HEK293 (cell line): ENCODE measurements around the gene TMEM135.

Experiments
- CTCF ChIA-PET: fragments of 350-600 bp; formaldehyde crosslinking; extraction: SDS; loops from one replicate; lab custom pipeline; 2021; ENCODE audit warnings: antibody characterized with exemption; lab: Yijun Ruan, JAX
- POLR2A ChIA-PET: fragments of 300-600 bp; formaldehyde crosslinking; extraction: SDS; loops from one replicate; lab custom pipeline; 2020; ENCODE audit warnings: antibody characterized with exemption, inconsistent platforms; lab: Yijun Ruan, JAX
- H3K27ac ChIP-seq: fragments of 200-500 bp; sonication (Bioruptor generic); 2 replicates; pipeline ENCODE4 v1.5.1; 2014; ENCODE audit warnings: low read depth, low read length, control low read depth, inconsistent platforms; ENCODE audit errors: extremely low read depth
- H3K36me3 ChIP-seq, 2 experiments: fragments of 200-500 bp in 1 of 2; sonication (Bioruptor generic) in 1 of 2; 1 replicate in 1 of 2; 2 replicates in 1 of 2; pipeline ENCODE4 v1.5.1; 2014 to 2017; ENCODE audit warnings: inconsistent platforms in 2 of 2, low read length in 2 of 2; ENCODE audit not compliant: control insufficient read depth in 2 of 2, insufficient read depth in 1 of 2
- H3K4me1 ChIP-seq: fragments of 200-500 bp; sonication (Bioruptor generic); 2 replicates; pipeline ENCODE4 v1.5.1; 2014; ENCODE audit warnings: mild to moderate bottlenecking, low read length, inconsistent platforms; ENCODE audit not compliant: control insufficient read depth, insufficient read depth
- H3K4me3 ChIP-seq: 2 replicates; pipeline ENCODE4 v1.5.1; 2011; ENCODE audit warnings: low read depth, mild to moderate bottlenecking, control low read depth, low read length, moderate library complexity
- H3K9me3 ChIP-seq: fragments of 200-500 bp; sonication (Bioruptor generic); 2 replicates; pipeline ENCODE4 v1.5.1; 2014; ENCODE audit warnings: low read depth, low read length, inconsistent platforms; ENCODE audit not compliant: control insufficient read depth, insufficient read depth
- CTCF ChIP-seq: fragments of 450-650 bp; formaldehyde crosslinking; IDR thresholded peaks from 2 replicates; pipeline ENCODE4 v1.5.1; 2016; ENCODE audit warnings: missing biosample characterization, missing genetic modification characterization
- FEZF1 ChIP-seq: fragments of 450-650 bp; formaldehyde crosslinking; IDR thresholded peaks from 2 replicates; pipeline ENCODE4 v1.5.1; 2016; ENCODE audit warnings: missing biosample characterization, missing genetic modification characterization
- GLIS1 ChIP-seq: fragments of 450-650 bp; formaldehyde crosslinking; IDR thresholded peaks from 2 replicates; pipeline ENCODE4 v1.5.1; 2016; ENCODE audit warnings: missing biosample characterization, missing genetic modification characterization
- MZF1 ChIP-seq: fragments of 450-650 bp; formaldehyde crosslinking; IDR thresholded peaks from 2 replicates; pipeline ENCODE4 v1.5.1; 2017; ENCODE audit warnings: missing biosample characterization, missing genetic modification characterization, borderline replicate concordance
- OSR2 ChIP-seq: fragments of 450-650 bp; formaldehyde crosslinking; IDR thresholded peaks from 2 replicates; pipeline ENCODE4 v1.5.1; 2016; ENCODE audit warnings: missing biosample characterization, missing genetic modification characterization
- PBX3 ChIP-seq: sonication (generic); formaldehyde crosslinking; IDR thresholded peaks from 2 replicates; pipeline ENCODE4 v1.8.1; 2022; ENCODE audit warnings: mild to moderate bottlenecking, moderate library complexity, missing genetic modification reagents
- SETDB1 ChIP-seq: IDR thresholded peaks from one replicate; pipeline ENCODE4 v1.6.1; 2017; ENCODE audit warnings: mild to moderate bottlenecking, low read length, moderate library complexity, mixed read lengths; ENCODE audit not compliant: insufficient read length
- SP3 ChIP-seq: fragments of 450-650 bp; formaldehyde crosslinking; IDR thresholded peaks from 2 replicates; pipeline ENCODE4 v1.5.1; 2016; ENCODE audit warnings: missing biosample characterization, missing genetic modification characterization
- WT1 ChIP-seq: fragments of 450-650 bp; formaldehyde crosslinking; IDR thresholded peaks from 2 replicates; pipeline ENCODE4 v1.5.1; 2016; ENCODE audit warnings: missing biosample characterization, missing genetic modification characterization
- ZBTB17 ChIP-seq: fragments of 450-650 bp; formaldehyde crosslinking; IDR thresholded peaks from 2 replicates; pipeline ENCODE4 v1.5.1; 2016; ENCODE audit warnings: missing biosample characterization, missing genetic modification characterization
- ZBTB6 ChIP-seq: fragments of 450-650 bp; formaldehyde crosslinking; IDR thresholded peaks from 2 replicates; pipeline ENCODE4 v1.5.1; 2017; ENCODE audit warnings: missing biosample characterization, missing genetic modification characterization
- ZFHX2 ChIP-seq: fragments of 450-650 bp; formaldehyde crosslinking; conservative IDR thresholded peaks from 2 replicates; pipeline ENCODE4 v1.5.1; 2016; ENCODE audit warnings: missing biosample characterization, missing genetic modification characterization
- ZNF140 ChIP-seq: fragments of 450-650 bp; formaldehyde crosslinking; IDR thresholded peaks from 2 replicates; pipeline ENCODE4 v1.5.1; 2016; ENCODE audit warnings: missing biosample characterization, missing genetic modification characterization
- ZNF175 ChIP-seq: fragments of 450-650 bp; formaldehyde crosslinking; IDR thresholded peaks from 2 replicates; pipeline ENCODE4 v1.5.1; 2016; ENCODE audit warnings: missing biosample characterization, missing genetic modification characterization
- ZNF24 ChIP-seq: fragments of 450-650 bp; formaldehyde crosslinking; IDR thresholded peaks from 2 replicates; pipeline ENCODE4 v1.5.1; 2016; ENCODE audit warnings: missing biosample characterization, missing genetic modification characterization
- ZNF280C ChIP-seq: fragments of 450-650 bp; formaldehyde crosslinking; IDR thresholded peaks from 2 replicates; pipeline ENCODE4 v1.5.1; 2016; ENCODE audit warnings: missing biosample characterization, missing genetic modification characterization
- ZNF600 ChIP-seq: fragments of 450-650 bp; formaldehyde crosslinking; IDR thresholded peaks from 2 replicates; pipeline ENCODE4 v1.5.1; 2016; ENCODE audit warnings: missing biosample characterization, missing genetic modification characterization
- ZNF660 ChIP-seq: fragments of 450-650 bp; IDR thresholded peaks from 2 replicates; pipeline ENCODE4 v1.5.1; 2018; ENCODE audit warnings: missing biosample characterization, mild to moderate bottlenecking, missing genetic modification characterization
- ZNF776 ChIP-seq: fragments of 450-650 bp; formaldehyde crosslinking; IDR thresholded peaks from 2 replicates; pipeline ENCODE4 v1.5.0; 2017; ENCODE audit warnings: missing biosample characterization, missing genetic modification characterization, borderline replicate concordance
- ZNF777 ChIP-seq: fragments of 450-650 bp; formaldehyde crosslinking; IDR thresholded peaks from 2 replicates; pipeline ENCODE4 v1.5.1; 2017; ENCODE audit warnings: missing biosample characterization, missing genetic modification characterization, borderline replicate concordance
- ZNF843 ChIP-seq: fragments of 450-650 bp; formaldehyde crosslinking; IDR thresholded peaks from 2 replicates; pipeline ENCODE4 v1.5.1; 2016; ENCODE audit warnings: missing biosample characterization, missing genetic modification characterization
- TF ChIP-seq, protein P1 (sequence below): fragments of 450-650 bp; formaldehyde crosslinking; IDR thresholded peaks from 2 replicates; pipeline ENCODE4 v1.5.1; 2016; ENCODE audit warnings: missing biosample characterization, missing genetic modification characterization

Gene TMEM135

DNA sequence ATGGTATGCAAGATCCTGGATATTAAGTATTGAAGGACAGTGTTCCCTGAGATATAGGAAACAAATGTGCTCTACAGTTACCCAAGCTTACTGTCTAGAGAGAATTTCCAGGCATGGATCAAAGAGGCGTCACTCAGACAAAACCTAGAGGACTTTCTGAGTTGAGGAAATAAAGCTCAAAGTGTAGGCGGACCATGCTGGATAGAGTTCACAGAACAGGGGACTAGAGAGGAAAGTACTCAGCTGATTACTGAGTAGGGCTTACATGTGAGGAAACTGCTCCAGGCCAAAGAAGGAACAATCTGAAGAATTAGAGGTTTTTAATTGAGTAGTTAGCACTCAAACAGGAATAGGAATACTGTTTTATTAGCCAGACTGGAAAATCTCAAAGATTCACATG lies 193.3 kb downstream of the TMEM135 start:
- CTCF ChIA-PET: no interaction called here
- POLR2A ChIA-PET: no interaction called here
- Histone ChIP-seq H3K4me3 (no peak overlapping the region), H3K4me1 (no peaks in the 10 kb centered on the region), H3K9me3 (no peaks in the 10 kb centered on the region), H3K27ac (no peak overlapping the region), H3K36me3 (no peaks in the 10 kb centered on the region)
- TF ChIP-seq ZNF776 (no peak), ZBTB17 (tag by site-specific recombination) (no peak), GLIS1 (tag by site-specific recombination) (no peak), ZBTB6 (no peak), ZNF175 (tag by site-specific recombination) (no peak), FEZF1 (no peak), ZNF280C (tag by site-specific recombination) (no peak), ZNF843 (tag by site-specific recombination) (no peak), ZNF140 (tag by site-specific recombination) (no peak), MZF1 (tag by site-specific recombination) (no peak), ZFHX2 (no peak), CTCF (tag by site-specific recombination) (no peak), ZNF600 (tag by site-specific recombination) (no peak), ZNF24 (tag by site-specific recombination) (no peak), ZNF660 (tag by site-specific recombination) (no peak), OSR2 (tag by site-specific recombination) (no peak), ZNF777 (tag by site-specific recombination) (no peak)
- TF ChIP-seq, protein P1, sequence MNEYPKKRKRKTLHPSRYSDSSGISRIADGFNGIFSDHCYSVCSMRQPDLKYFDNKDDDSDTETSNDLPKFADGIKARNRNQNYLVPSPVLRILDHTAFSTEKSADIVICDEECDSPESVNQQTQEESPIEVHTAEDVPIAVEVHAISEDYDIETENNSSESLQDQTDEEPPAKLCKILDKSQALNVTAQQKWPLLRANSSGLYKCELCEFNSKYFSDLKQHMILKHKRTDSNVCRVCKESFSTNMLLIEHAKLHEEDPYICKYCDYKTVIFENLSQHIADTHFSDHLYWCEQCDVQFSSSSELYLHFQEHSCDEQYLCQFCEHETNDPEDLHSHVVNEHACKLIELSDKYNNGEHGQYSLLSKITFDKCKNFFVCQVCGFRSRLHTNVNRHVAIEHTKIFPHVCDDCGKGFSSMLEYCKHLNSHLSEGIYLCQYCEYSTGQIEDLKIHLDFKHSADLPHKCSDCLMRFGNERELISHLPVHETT: no peak

- no peak overlapping the region for H3K4me3 ChIP-seq
- no peaks in the 10 kb centered on the region for H3K9me3 ChIP-seq
- POLR2A ChIA-PET: no interaction called here
- H3K27ac ChIP-seq: no peak overlapping the region
- TF ChIP-seq PBX3 (CRISPR knock-in tag): no peak
- TF ChIP-seq WT1 (tag by site-specific recombination): no peak
- TF ChIP-seq SETDB1: peak; percentile 66
- no peak for TF ChIP-seq SP3 (tag by site-specific recombination)
- no peaks in the 10 kb centered on the region for H3K4me1 ChIP-seq
- no peaks in the 10 kb centered on the region for H3K36me3 ChIP-seq
- CTCF ChIA-PET: interaction anchor here (0.6 kb wide), 1 partner anchor 168 kb away, joined by 5 read pairs; no protein-coding TSS in a partner anchor
Observed at GRCh38 chr11:87232320-87232719, 194.6 kb downstream of the TMEM135 start.
